Kidney (tissue), 14 donors: ENCODE measurements around the gene KLHDC3. TPM values are rescaled to one million over a fixed set of nuclear protein-coding genes. Genes with fewer than 3 reads are reported as not detected.
"Not testable (repeated sequence)": the region's sequence is repeated elsewhere in the genome, so short reads cannot be mapped to it uniquely, and the experiment has no call there.

Experiments used
- DNase-seq, 5 donors: peaks; one replicate each; pipeline ENCODE4 v3.0.0-alpha.2; 2013 to 2020
- FAIRE-seq: peaks from 2 replicates; lab custom pipeline; 2012; peaks lifted over from hg19 to GRCh38; lab: Jason Lieb, UNC
- H3K27ac ChIP-seq, 2 donors: one replicate each; pipeline ENCODE4 v1.7.0; 2013; ENCODE audit warnings: low read depth in 2 of 2, low read length in 2 of 2, inconsistent platforms in 1 of 2
- H3K27me3 ChIP-seq: one replicate; pipeline ENCODE4 v1.7.1; 2013; ENCODE audit warnings: low read length, inconsistent platforms; ENCODE audit not compliant: control insufficient read depth, insufficient read depth
- H3K36me3 ChIP-seq, 3 donors: one replicate each; pipeline versions ENCODE4 v1.7.0 to v1.7.1; 2013; ENCODE audit warnings: low read length in 3 of 3, control low read depth in 1 of 3, inconsistent platforms in 1 of 3; ENCODE audit not compliant: insufficient read depth in 3 of 3, control insufficient read depth in 2 of 3
- H3K4me1 ChIP-seq, 3 donors: one replicate each; pipeline versions ENCODE4 v1.7.0 to v1.7.1; 2013; ENCODE audit warnings: low read length in 3 of 3, inconsistent platforms in 1 of 3, low read depth in 1 of 3; ENCODE audit not compliant: control insufficient read depth in 2 of 3, insufficient read depth in 2 of 3
- H3K4me3 ChIP-seq, 3 donors: one replicate each; pipeline versions ENCODE4 v1.7.0 to v1.8.1; 2013; ENCODE audit warnings: low read length in 3 of 3, control low read depth in 1 of 3, inconsistent platforms in 1 of 3
- H3K9ac ChIP-seq, 3 donors: one replicate each; pipeline versions ENCODE4 v1.7.0 to v1.7.1; 2013; ENCODE audit warnings: low read length in 3 of 3, control low read depth in 1 of 3, inconsistent platforms in 1 of 3
- H3K9me3 ChIP-seq, 3 donors: one replicate each; pipeline versions ENCODE4 v1.7.0 to v1.7.1; 2013; ENCODE audit warnings: low read length in 3 of 3, control low read depth in 1 of 3, inconsistent platforms in 1 of 3; ENCODE audit not compliant: control insufficient read depth in 2 of 3, insufficient read depth in 1 of 3
- intact Hi-C: fragments of 100-400 bp; cut with DNase I; formaldehyde crosslinking; loops from one replicate; pipeline ENCODE4 v1.11.1; 2022
- polyA plus RNA-seq: library from polyadenylated mRNA; stranded (reverse); fragments of 350-450 nt; fragmentation: Illumina TruSeq; extraction: RNeasy Lipid Tissue Mini Kit (QIAGEN cat#74804); gene quantifications from one replicate; pipeline ENCODE4 v1.2.3, GENCODE V29; 2014; ENCODE audit warnings: low read depth, low replicate concordance; ENCODE audit not compliant: insufficient read depth
- total RNA-seq: library from RNA; stranded (reverse); fragmentation: NEBNext Ultra II Directional; extraction: Animal tissue kit (Norgen Biotek cat#: 25700); gene quantifications from one replicate; pipeline ENCODE4 v1.2.1, GENCODE V29; 2021
- TF ChIP-seq, protein P1 (sequence below): IDR thresholded peaks from 3 replicates; pipeline ENCODE4 v1.5.1; 2012; ENCODE audit warnings: mild to moderate bottlenecking, moderate library complexity, borderline replicate concordance; ENCODE audit not compliant: insufficient read depth; ENCODE audit errors: extremely low read depth
- donor health status: control.
- donor health status: control.
- donor health status: control.
- donor health status: control.
- donor health status: control.
- donor health status: DM: yes; HTN: yes; CAD: no.
- donor health status: Normal renal cell carcinoma (clear cell type).

KLHDC3 gene
- total and polyA plus RNA-seq, 2 donors from 2014 or later, result 52.6 to 90.0 TPM

DNA sequence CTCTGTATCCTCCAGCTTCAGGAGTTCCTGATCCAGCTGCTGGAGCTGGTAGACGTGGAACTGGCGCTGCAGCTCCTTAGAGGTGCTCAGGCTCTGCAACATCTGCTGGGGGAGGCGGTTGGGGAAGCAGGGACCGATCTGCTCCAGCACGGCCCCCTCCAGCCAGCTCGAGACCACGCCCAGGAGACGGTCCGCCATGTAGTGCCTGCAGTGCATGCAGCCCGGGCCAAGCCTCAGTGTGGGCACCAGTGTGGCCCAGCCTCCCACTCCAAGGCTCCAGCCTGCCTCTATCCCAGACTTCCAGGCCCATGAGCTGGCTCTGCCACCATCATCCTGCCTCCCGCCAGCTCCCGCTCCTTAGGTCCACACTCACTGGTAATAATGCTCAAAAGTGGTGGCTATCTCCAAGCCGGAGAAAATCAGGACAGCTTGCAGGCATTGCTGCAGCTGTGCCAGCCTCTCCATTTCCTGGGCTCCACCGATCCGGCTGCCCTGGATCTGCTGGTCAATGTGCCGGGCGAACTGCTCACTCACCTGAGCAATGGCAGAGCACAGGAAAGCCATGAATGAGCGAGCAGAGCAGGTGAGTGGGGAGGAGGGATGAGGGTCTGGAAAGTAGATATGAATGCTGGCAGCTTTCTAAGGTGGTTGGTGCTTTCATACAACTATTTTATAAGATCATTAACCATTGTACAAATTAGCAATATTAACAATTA, 26.7 kb downstream of the KLHDC3 start:
- Histone ChIP-seq H3K27ac (no peak overlapping the region), H3K9me3 (no peaks in the 10 kb centered on the region), H3K4me3 (no peak overlapping the region), H3K27me3 (no peaks in the 10 kb centered on the region), H3K36me3 (peaks cover 5 to 36% (median 31%) of the 10 kb centered on the region in 3 donors), H3K4me1 (peaks cover 0 to under 1% (median 0%) of the 10 kb centered on the region in 3 donors), H3K9ac (no peak overlapping the region)
- intact Hi-C loops, result no loop called here
- TF ChIP-seq, protein P1, sequence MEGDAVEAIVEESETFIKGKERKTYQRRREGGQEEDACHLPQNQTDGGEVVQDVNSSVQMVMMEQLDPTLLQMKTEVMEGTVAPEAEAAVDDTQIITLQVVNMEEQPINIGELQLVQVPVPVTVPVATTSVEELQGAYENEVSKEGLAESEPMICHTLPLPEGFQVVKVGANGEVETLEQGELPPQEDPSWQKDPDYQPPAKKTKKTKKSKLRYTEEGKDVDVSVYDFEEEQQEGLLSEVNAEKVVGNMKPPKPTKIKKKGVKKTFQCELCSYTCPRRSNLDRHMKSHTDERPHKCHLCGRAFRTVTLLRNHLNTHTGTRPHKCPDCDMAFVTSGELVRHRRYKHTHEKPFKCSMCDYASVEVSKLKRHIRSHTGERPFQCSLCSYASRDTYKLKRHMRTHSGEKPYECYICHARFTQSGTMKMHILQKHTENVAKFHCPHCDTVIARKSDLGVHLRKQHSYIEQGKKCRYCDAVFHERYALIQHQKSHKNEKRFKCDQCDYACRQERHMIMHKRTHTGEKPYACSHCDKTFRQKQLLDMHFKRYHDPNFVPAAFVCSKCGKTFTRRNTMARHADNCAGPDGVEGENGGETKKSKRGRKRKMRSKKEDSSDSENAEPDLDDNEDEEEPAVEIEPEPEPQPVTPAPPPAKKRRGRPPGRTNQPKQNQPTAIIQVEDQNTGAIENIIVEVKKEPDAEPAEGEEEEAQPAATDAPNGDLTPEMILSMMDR, result no peak
- DNase-seq (no peak), FAIRE-seq (no peak)

DNA sequence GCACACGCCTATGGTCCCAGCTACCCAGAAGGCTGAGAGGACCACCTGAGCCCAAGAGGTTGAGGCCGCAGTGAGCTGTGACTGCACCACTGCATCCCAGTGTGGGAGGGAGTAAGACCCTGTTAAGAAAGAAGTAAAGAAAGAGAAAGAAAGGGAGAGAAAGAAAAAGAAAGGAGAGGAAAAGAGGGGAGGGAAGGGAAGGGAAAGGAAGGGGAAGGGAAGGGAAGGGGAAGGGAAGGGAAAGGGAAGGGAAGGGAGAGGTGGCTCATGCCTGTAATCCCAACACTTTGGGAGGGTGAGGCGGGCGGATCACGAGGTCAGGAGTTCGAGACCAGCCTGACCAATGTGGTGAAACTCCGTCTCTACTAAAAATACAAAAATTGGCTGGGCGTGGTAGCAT, 27.4 kb downstream of the KLHDC3 start:
- H3K27ac ChIP-seq, H3K27me3 ChIP-seq, DNase-seq, intact Hi-C loops, H3K9ac ChIP-seq, FAIRE-seq, H3K4me1 ChIP-seq, H3K9me3 ChIP-seq, H3K4me3 ChIP-seq: not testable (repeated sequence)
- H3K36me3 ChIP-seq, result peaks cover 5 to 40% (median 34%) of the 10 kb centered on the region in 3 donors

DNA sequence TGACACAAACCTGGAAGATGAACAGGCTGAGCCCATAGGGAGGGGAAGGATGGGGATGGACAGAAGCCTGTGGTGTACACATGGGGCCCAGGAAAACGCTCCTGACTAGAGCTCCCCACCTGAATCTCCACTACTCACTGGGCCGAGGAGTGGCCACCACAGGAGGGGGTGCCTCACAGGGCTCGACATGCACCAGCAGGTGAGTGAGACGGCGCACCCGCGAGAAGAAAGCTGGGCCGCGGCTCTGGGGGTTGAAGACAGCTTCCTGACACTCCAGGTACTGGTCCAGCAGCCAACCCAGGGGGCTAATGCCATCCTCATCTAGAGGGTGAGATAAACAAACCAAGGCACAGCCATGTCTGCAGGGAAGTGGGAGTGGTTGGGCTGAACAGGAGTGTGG, 29.3 kb downstream of the KLHDC3 start:
- peaks cover 0 to 34% (median 28%) of the 10 kb centered on the region in 3 donors for H3K36me3 ChIP-seq
- no peak overlapping the region for H3K9ac ChIP-seq
- DNase-seq, result no peak
- no peak overlapping the region for H3K4me3 ChIP-seq
- no peak overlapping the region for H3K27ac ChIP-seq
- intact Hi-C loops, result no loop called here
- H3K27me3 ChIP-seq, result no peaks in the 10 kb centered on the region
- H3K9me3 ChIP-seq, result no peaks in the 10 kb centered on the region
- no peaks in the 10 kb centered on the region for H3K4me1 ChIP-seq
- TF ChIP-seq, protein P1, result no peak
- no peak for FAIRE-seq

DNA sequence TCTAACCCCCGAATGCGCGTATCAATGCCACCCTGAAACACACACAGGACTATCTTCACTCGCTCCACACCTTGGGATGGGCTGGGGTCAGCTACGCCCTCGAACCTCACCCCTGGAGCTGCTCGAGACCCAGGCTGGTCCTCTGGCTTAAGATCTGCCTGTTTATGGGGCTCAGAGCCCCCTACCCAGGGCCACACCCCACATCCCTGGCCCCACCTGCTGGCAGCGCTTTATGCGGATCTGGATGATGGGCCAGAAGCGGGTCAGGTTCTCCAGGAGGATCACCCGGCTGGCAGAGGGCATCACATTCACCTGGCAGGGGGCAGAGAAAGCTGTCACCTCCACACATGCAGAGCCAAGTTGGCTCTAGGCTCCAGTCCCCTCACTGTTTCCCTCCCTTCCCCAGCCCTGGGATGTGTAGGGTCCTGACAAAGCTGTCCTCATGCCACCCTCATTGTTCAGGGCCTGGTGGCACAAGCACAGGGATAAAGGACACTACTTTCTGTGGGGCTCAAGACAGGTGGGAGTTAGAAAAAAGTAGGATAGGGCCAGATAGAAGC, 31.4 kb downstream of the KLHDC3 start:
- no peak overlapping the region for H3K9ac ChIP-seq
- FAIRE-seq, result no peak
- H3K27me3 ChIP-seq, result no peaks in the 10 kb centered on the region
- intact Hi-C loops, result no loop called here
- H3K9me3 ChIP-seq, result no peaks in the 10 kb centered on the region
- TF ChIP-seq, protein P1, result no peak
- H3K4me3 ChIP-seq, result no peak overlapping the region
- no peak overlapping the region for H3K27ac ChIP-seq
- H3K36me3 ChIP-seq, result peaks cover 10 to 30% (median 23%) of the 10 kb centered on the region in 3 donors
- H3K4me1 ChIP-seq, result no peaks in the 10 kb centered on the region
- DNase-seq, result no peak
